Nephron (organoid): ENCODE measurements around the gene OR5AU1.

Experiments
- H3K27ac Mint-ChIP-seq, 3 experiments: 2 replicates each; pipeline ENCODE4 v1.8.0; 2020; ENCODE audit warnings: mixed read lengths in 3 of 3, mild to moderate bottlenecking in 2 of 3, moderate library complexity in 1 of 3
- H3K27me3 Mint-ChIP-seq: 2 replicates; pipeline ENCODE4 v1.8.0; 2021; ENCODE audit warnings: low read depth, mild to moderate bottlenecking, moderate library complexity, mixed read lengths
- H3K36me3 Mint-ChIP-seq: 2 replicates; pipeline ENCODE4 v1.8.0; 2020; ENCODE audit warnings: low read depth, mixed read lengths
- H3K4me1 Mint-ChIP-seq: 2 replicates; pipeline ENCODE4 v1.8.0; 2020; ENCODE audit warnings: mixed read lengths
- H3K4me3 Mint-ChIP-seq, 3 experiments: 2 replicates each; pipeline ENCODE4 v1.8.0; 2020; ENCODE audit warnings: mild to moderate bottlenecking in 3 of 3, mixed read lengths in 3 of 3, moderate library complexity in 2 of 3
- H3K9me3 Mint-ChIP-seq: 2 replicates; pipeline ENCODE4 v1.8.0; 2020; ENCODE audit warnings: mixed read lengths
- TF ChIP-seq, protein P1 (sequence below), 3 experiments: fragments of 200-600 bp; sonication (generic); IDR thresholded peaks; one replicate each; pipeline ENCODE4 v1.5.0; 2021; ENCODE audit warnings: antibody characterized with exemption in 3 of 3; ENCODE audit not compliant: unreplicated experiment in 3 of 3

OR5AU1 gene

DNA sequence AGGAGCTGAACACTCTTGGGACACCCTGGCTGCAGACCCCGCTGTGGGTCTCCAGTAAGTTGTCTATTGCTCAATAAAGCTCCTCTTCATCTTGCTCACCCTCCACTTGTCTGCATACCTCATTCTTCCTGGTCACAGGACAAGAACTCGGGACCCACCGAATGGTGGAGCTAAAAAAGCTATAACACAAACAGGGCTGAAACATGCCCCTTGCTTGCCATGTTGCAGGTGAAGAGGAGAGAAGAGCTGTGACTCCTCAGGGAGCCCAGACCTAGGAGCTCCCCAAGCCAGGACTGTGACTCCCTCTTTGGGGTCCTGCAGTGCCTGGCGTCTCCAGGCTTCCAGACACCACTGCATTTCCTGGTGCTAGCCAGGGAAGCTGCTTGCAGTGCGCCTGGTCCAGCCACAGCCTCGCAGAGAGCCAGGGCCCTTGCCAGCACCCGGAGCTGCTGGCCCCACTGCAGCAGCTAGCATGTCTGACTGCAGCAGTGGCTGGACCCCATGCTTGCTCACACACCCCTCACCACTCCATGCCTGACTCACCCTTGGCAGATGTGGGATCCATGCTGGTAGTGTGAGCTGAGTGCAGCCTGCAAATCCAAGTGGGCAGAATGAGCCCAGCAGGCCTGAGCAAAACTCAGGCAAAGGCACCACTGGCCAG, 37.1 kb upstream of the OR5AU1 start:
- Mint-ChIP-seq H3K36me3 (no peaks in the 10 kb centered on the region), H3K4me1 (no peaks in the 10 kb centered on the region), H3K27ac (no peak overlapping the region), H3K9me3 (peaks cover 9% of the 10 kb centered on the region), H3K4me3 (peak overlapping the region in 2 of 3 experiments; percentile 58 to 71), H3K27me3 (no peaks in the 10 kb centered on the region)
- TF ChIP-seq, protein P1, sequence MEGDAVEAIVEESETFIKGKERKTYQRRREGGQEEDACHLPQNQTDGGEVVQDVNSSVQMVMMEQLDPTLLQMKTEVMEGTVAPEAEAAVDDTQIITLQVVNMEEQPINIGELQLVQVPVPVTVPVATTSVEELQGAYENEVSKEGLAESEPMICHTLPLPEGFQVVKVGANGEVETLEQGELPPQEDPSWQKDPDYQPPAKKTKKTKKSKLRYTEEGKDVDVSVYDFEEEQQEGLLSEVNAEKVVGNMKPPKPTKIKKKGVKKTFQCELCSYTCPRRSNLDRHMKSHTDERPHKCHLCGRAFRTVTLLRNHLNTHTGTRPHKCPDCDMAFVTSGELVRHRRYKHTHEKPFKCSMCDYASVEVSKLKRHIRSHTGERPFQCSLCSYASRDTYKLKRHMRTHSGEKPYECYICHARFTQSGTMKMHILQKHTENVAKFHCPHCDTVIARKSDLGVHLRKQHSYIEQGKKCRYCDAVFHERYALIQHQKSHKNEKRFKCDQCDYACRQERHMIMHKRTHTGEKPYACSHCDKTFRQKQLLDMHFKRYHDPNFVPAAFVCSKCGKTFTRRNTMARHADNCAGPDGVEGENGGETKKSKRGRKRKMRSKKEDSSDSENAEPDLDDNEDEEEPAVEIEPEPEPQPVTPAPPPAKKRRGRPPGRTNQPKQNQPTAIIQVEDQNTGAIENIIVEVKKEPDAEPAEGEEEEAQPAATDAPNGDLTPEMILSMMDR (IDR thresholded peaks at IDR 0.05; ENCODE audit: unreplicated experiment in 3 of 3) = no peak

DNA sequence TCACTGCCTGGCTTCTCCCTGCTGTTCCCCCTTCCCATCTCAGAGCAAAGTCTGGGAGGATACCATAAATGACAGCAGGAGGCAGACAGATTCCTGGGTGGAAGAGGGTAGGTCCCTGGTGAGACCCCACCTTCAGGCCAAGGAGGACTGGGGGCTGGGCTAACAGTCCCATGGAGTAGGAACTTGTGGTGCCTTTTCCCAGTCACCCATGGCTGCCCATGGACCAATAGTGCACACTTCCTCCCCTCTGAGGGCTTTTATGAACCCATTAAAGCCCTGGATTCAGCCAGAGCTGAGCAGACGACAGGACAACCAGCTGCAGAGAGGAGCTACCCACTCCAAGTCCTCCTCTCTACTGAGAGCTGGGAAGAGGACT, 36.6 kb upstream of the OR5AU1 start:
- Mint-ChIP-seq H3K36me3 (no peaks in the 10 kb centered on the region), H3K4me1 (no peaks in the 10 kb centered on the region), H3K27ac (peak overlapping the region in 1 of 3 experiments; percentile 33), H3K4me3 (peak overlapping the region in 2 of 3 experiments; percentile 58 to 71), H3K27me3 (no peaks in the 10 kb centered on the region), H3K9me3 (peaks cover 4% of the 10 kb centered on the region)
- TF ChIP-seq, protein P1 (IDR thresholded peaks at IDR 0.05; ENCODE audit: unreplicated experiment in 3 of 3) = no peak

DNA sequence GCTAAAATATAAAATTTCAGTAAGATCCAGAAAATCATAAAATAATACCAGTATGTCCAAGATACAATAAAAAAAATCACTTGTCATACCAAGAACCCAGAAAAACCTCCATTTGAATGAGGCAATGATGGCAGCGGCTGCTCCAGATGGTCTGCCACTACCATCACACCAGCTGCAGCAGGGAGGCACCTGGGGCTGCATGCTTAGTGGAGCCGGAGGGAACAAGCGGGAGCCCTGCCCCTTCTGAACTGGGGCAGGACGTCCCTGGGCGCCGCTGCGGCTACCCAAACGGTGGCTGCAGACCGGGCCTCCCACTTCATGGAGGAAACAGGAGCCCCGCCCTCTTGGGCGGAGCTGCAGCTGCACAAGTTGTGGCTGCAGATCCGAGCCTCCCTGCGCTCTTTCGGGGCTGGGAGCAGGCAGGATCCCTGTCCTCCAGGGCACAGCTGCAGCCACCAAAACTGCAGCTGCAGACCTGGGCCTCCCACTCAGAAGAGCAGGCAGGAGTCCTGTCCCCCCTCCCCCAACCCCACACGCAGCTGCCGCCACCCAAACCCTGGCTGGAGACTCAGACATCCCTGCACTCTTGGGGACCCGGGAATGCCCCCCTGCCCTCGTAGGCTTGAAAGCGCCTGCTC, 36.1 kb upstream of the OR5AU1 start:
- no peaks in the 10 kb centered on the region for H3K36me3 Mint-ChIP-seq
- TF ChIP-seq, protein P1 (IDR thresholded peaks at IDR 0.05; ENCODE audit: unreplicated experiment in 3 of 3) = no peak
- H3K4me3 Mint-ChIP-seq = peak overlapping the region; percentile 48 to 71 (median 59)
- no peaks in the 10 kb centered on the region for H3K27me3 Mint-ChIP-seq
- H3K27ac Mint-ChIP-seq = peak overlapping the region in 1 of 3 experiments; percentile 33
- peaks cover 3% of the 10 kb centered on the region for H3K9me3 Mint-ChIP-seq
- no peaks in the 10 kb centered on the region for H3K4me1 Mint-ChIP-seq

DNA sequence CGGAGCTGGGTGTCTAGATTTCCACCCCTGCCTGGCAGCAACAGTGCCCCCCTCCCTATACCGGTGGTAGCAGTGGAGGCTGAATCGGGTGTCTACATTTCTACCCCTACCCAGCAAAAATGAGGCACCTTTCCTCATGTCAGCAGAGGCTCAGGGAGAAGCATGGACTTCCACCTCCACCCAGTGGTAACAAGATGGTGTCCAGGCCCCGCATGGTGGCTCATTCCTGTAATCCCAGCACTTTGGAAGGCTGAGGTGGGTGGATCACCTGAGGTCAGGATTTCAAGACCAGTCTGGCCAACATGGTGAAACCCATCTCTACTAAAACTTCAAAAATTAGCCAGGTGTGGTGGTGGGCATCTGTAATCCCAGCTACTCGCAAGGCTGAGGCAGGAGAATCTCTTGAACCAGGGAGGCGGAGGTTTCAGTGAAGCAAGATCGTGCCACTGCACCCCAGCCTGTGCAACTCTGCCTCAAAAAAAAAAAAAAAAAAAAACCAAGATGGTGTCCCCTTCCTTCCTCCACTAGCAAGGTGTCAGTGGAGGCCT, 35.5 kb upstream of the OR5AU1 start:
- TF ChIP-seq, protein P1 (IDR thresholded peaks at IDR 0.05; ENCODE audit: unreplicated experiment in 3 of 3) = no peak
- H3K27ac Mint-ChIP-seq = no peak overlapping the region
- H3K9me3 Mint-ChIP-seq = peaks cover 2% of the 10 kb centered on the region
- peak overlapping the region; percentile 48 to 71 (median 59) for H3K4me3 Mint-ChIP-seq
- no peaks in the 10 kb centered on the region for H3K4me1 Mint-ChIP-seq
- H3K36me3 Mint-ChIP-seq = no peaks in the 10 kb centered on the region
- no peaks in the 10 kb centered on the region for H3K27me3 Mint-ChIP-seq

DNA sequence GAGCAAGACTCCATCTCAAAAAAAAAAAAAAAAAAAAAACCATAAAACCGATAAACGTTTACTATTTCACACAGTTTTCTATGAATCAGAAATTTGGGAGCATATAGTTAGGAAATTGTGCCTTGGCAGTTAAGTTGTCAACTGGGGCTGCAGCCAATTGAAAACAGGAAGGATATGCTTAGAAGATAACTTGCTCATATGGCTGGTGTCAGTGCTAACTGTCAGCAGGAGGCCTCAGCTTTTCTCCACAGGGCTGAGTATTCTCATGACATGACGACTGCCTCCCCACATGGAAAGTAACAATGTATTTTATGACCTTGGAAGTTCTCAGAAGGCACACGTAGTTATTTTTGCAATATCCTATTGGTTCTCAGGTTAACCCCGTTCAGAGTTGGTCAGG, 29.6 kb upstream of the OR5AU1 start:
- TF ChIP-seq, protein P1 (IDR thresholded peaks at IDR 0.05; ENCODE audit: unreplicated experiment in 3 of 3) = no peak
- peak overlapping the region; percentile 11 to 35 (median 18) for H3K27ac Mint-ChIP-seq
- H3K27me3 Mint-ChIP-seq = no peaks in the 10 kb centered on the region
- H3K9me3 Mint-ChIP-seq = peaks cover 12% of the 10 kb centered on the region
- no peaks in the 10 kb centered on the region for H3K36me3 Mint-ChIP-seq
- peaks cover 4% of the 10 kb centered on the region for H3K4me1 Mint-ChIP-seq
- no peak overlapping the region for H3K4me3 Mint-ChIP-seq
